Measurements from ENCODE around the gene GP5.

The GP5 gene, protein sequence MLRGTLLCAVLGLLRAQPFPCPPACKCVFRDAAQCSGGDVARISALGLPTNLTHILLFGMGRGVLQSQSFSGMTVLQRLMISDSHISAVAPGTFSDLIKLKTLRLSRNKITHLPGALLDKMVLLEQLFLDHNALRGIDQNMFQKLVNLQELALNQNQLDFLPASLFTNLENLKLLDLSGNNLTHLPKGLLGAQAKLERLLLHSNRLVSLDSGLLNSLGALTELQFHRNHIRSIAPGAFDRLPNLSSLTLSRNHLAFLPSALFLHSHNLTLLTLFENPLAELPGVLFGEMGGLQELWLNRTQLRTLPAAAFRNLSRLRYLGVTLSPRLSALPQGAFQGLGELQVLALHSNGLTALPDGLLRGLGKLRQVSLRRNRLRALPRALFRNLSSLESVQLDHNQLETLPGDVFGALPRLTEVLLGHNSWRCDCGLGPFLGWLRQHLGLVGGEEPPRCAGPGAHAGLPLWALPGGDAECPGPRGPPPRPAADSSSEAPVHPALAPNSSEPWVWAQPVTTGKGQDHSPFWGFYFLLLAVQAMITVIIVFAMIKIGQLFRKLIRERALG

DNA sequence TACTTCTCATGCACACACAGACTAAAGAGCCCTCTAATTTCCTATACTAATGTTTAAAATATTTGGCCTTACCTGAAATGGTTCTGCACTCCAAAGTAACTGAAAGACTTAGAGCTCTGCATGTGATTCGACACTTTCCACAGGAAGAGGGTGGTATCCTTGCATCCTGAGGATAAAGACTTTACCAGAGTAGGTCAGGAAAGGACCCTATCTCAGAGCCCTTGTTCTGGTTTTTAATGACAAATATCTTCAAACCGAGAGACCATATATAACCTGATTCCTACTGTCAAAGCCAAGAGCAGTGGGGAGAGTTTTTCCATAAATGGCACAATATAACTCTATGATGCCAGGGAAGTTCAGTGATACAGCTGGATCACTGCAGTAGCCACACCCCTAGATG lies at the start of gene GP5:
TSS of gene GP5 (minus strand) at position 101 of the 400 bp plus-strand sequence. CDS start 984 bp downstream, outside the sequence.
- H3K4me3 ChIP-seq (ENCODE audit: low read length), result no peak within 1 kb of the TSS
- no peaks in the 10 kb centered on the region for H3K27me3 ChIP-seq (ENCODE audit: insufficient read depth, low read length)
- H3K9me3 ChIP-seq (ENCODE audit: low read length), result peaks cover 6% of the 10 kb centered on the region
- H2AFZ ChIP-seq (ENCODE audit: low read depth, low read length), result no peak within 1 kb of the TSS
- H3K4me1 ChIP-seq (ENCODE audit: insufficient read depth, low read length), result peaks cover 38% of the 10 kb centered on the region
- no peaks in the 10 kb centered on the region for H3K36me3 ChIP-seq (ENCODE audit: insufficient read depth, low read length)

DNA sequence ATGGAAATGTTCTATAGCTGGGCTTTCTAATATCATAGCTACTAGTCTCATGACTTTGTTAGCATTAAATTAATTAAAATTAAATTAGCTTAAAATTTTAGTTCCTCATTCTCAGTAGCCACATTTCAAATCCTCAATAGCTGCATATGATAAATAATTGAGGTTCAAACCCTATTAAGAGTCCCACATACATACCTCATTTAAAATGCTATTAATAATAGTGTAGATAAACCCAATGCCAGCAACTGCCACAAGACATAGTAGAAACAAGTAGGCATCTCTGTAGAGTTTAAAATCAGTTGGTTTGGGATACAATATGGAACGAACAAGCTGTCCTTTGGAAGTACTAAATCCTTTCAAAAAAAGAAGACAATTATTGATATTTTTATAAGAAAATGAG lies 48.6 kb upstream of the GP5 start:
- H3K4me3 ChIP-seq (ENCODE audit: low read length), result no peak overlapping the region
- no peaks in the 10 kb centered on the region for H3K27me3 ChIP-seq (ENCODE audit: insufficient read depth, low read length)
- H3K4me1 ChIP-seq (ENCODE audit: insufficient read depth, low read length), result no peaks in the 10 kb centered on the region
- H3K9me3 ChIP-seq (ENCODE audit: low read length), result no peaks in the 10 kb centered on the region
- H2AFZ ChIP-seq (ENCODE audit: low read depth, low read length), result no peak overlapping the region
- H3K36me3 ChIP-seq (ENCODE audit: insufficient read depth, low read length), result peaks cover 66% of the 10 kb centered on the region

DNA sequence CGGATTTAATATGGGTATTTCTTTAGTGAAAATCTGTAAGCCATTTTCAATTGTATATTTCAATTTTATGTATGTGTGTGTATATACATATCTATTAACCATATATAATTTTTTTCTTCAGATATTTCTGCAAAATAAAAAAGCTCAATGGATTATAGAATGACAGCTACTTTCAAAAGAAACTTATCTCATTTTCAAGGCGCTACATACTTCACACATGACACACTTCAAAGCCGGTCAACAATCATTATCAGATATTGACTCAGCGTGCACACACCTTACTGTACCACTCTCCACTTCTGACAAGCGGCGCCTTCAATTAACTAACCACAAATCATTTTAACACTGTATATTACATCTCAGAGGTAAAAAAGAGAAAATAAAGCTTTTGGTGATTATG lies 48.1 kb upstream of the GP5 start:
- Histone ChIP-seq H3K36me3 (ENCODE audit: insufficient read depth, low read length) (peaks cover 67% of the 10 kb centered on the region), H2AFZ (ENCODE audit: low read depth, low read length) (no peak overlapping the region), H3K27me3 (ENCODE audit: insufficient read depth, low read length) (no peaks in the 10 kb centered on the region), H3K9me3 (ENCODE audit: low read length) (no peaks in the 10 kb centered on the region), H3K4me1 (ENCODE audit: insufficient read depth, low read length) (no peaks in the 10 kb centered on the region), H3K4me3 (ENCODE audit: low read length) (no peak overlapping the region)

DNA sequence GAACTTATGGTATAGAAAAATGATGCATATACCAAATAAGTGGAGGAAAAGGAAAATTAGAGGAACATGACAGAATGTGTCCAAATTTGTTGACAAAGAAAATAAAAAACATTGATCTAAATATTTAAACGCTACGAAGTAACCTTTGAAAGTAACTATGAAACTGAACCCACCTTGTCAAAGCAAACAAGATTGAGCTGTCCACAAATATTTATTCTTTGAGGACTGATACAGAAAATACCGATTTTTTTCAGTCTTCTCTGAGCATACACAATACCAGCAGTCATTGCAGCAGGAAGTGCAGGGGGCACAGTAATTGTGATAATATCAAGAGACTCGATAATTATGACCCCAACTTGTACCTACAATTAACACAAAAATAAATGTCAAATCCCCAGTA lies 47.7 kb upstream of the GP5 start:
- H3K36me3 ChIP-seq (ENCODE audit: insufficient read depth, low read length), result peaks cover 67% of the 10 kb centered on the region
- H3K9me3 ChIP-seq (ENCODE audit: low read length), result no peaks in the 10 kb centered on the region
- no peaks in the 10 kb centered on the region for H3K4me1 ChIP-seq (ENCODE audit: insufficient read depth, low read length)
- H2AFZ ChIP-seq (ENCODE audit: low read depth, low read length), result no peak overlapping the region
- H3K4me3 ChIP-seq (ENCODE audit: low read length), result no peak overlapping the region
- H3K27me3 ChIP-seq (ENCODE audit: insufficient read depth, low read length), result no peaks in the 10 kb centered on the region

DNA sequence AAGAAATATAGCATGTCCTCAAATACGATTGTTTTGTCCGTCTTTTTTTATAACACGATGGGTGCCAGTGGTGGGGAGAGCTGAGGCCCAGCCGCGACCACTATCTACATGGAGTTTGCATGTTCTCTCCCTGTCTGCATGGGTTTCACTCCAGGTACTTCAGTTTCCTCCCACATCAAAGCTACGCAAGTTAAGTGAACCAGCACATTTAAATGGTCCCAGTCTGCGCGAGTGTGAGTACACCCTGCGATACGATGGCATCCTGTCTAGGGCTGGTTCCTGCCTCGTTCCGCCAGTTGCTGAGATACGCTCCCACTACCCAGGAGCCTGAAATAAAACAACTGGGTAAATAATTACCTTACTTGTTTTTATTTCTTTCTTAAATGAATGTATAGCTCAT lies 47.1 kb upstream of the GP5 start:
- Histone ChIP-seq H3K9me3 (ENCODE audit: low read length) (no peaks in the 10 kb centered on the region), H2AFZ (ENCODE audit: low read depth, low read length) (no peak overlapping the region), H3K4me3 (ENCODE audit: low read length) (no peak overlapping the region), H3K27me3 (ENCODE audit: insufficient read depth, low read length) (no peaks in the 10 kb centered on the region), H3K4me1 (ENCODE audit: insufficient read depth, low read length) (no peaks in the 10 kb centered on the region), H3K36me3 (ENCODE audit: insufficient read depth, low read length) (peaks cover 63% of the 10 kb centered on the region)

DNA sequence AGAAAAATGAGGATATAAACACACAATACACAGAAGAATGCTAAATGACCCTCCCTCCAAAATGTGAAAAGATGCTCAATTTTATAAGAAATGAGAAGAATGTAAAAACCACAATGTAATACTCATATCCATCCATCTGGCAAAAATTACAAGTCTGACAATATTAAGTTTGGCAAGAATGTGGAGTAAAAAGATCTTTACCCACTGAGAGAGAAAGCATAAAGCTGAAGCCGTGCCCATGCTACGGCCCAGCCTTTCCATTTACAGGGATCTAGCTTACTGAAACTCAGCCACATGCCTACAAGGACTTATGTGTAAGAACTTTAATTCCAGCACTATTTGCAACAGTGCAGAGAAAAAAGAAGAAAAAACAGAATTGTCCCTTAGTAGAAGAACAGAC lies 44.8 kb upstream of the GP5 start:
- Histone ChIP-seq H3K4me1 (ENCODE audit: insufficient read depth, low read length) (no peaks in the 10 kb centered on the region), H3K36me3 (ENCODE audit: insufficient read depth, low read length) (peaks cover 64% of the 10 kb centered on the region), H3K9me3 (ENCODE audit: low read length) (no peaks in the 10 kb centered on the region), H3K27me3 (ENCODE audit: insufficient read depth, low read length) (no peaks in the 10 kb centered on the region), H2AFZ (ENCODE audit: low read depth, low read length) (no peak overlapping the region), H3K4me3 (ENCODE audit: low read length) (no peak overlapping the region)

DNA sequence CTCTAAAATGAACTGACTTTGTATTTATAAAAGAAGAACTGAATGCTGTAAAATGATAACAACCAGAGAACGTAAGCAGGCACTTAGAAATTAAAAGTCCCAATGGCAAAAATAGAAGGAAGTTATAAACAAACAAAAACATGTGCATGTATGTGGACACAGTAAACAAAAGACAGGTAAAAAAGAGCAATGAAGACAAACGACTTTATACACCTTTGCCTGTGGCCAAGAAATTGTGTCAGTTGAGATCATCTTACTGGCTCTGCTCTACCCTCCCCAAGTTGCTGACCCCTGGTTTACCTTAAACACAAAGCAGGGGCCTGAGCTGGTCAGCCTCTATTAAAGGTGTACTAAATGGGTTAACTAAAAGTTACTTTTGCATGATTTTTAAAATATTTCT lies 41.7 kb upstream of the GP5 start:
- Histone ChIP-seq H3K4me1 (ENCODE audit: insufficient read depth, low read length) (no peaks in the 10 kb centered on the region), H3K36me3 (ENCODE audit: insufficient read depth, low read length) (peaks cover 71% of the 10 kb centered on the region), H2AFZ (ENCODE audit: low read depth, low read length) (no peak overlapping the region), H3K9me3 (ENCODE audit: low read length) (no peaks in the 10 kb centered on the region), H3K27me3 (ENCODE audit: insufficient read depth, low read length) (no peaks in the 10 kb centered on the region), H3K4me3 (ENCODE audit: low read length) (no peak overlapping the region)

DNA sequence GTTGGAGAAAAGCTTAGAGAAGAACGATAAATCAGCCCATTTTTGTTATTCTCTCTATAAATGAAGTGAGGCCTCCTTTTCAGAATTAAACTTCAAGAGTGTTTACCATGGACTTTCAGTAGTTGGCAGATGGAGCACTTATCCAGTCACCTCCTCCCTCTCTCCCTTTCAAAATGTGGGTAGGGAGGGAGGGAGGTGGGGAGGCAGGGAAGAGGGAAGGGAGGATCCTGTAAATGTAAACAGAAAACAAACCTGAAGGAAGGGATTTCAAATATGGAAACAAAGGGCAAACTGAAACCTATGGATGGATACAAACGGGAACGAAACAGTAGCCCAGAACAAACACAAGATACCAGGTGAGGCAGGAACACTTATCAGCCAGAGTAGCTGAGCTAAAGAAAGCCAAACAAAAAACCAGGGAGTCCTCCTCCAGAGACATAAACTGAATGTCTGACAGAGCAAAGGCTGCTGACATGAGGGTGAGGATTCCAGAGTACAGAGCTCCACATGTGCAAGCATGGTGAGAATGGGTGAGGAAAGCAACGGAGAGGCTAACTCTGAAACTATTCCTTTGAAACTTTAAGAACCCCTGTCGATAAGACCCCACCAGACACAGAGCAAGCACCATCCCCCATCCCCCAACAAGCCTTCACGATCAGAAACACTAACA lies 41.0 kb upstream of the GP5 start:
- Histone ChIP-seq H2AFZ (ENCODE audit: low read depth, low read length) (no peak overlapping the region), H3K27me3 (ENCODE audit: insufficient read depth, low read length) (no peaks in the 10 kb centered on the region), H3K4me3 (ENCODE audit: low read length) (no peak overlapping the region), H3K4me1 (ENCODE audit: insufficient read depth, low read length) (no peaks in the 10 kb centered on the region), H3K36me3 (ENCODE audit: insufficient read depth, low read length) (peaks cover 76% of the 10 kb centered on the region), H3K9me3 (ENCODE audit: low read length) (no peaks in the 10 kb centered on the region)

DNA sequence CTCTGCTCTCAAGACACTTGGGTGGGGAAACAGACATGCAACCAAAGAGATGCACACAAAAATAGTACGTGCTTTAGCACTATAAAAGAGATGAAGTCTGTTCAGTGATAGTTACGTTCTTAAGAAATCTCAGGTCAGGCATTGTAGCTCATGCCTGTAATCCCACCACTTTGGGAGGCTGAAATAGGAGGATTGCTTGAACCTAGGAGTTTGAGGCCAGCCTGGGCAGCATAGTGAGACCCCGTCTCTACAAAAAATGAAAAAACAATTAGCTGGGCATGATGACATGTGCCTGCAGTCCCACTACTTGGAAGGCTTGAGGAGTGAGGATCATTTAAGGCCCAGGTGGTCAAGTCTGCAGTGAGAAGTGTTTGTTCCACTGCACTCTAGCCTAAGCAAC lies 35.4 kb upstream of the GP5 start:
- Histone ChIP-seq H3K27me3 (ENCODE audit: insufficient read depth, low read length) (no peaks in the 10 kb centered on the region), H3K4me3 (ENCODE audit: low read length) (no peak overlapping the region), H3K9me3 (ENCODE audit: low read length) (no peaks in the 10 kb centered on the region), H2AFZ (ENCODE audit: low read depth, low read length) (no peak overlapping the region), H3K36me3 (ENCODE audit: insufficient read depth, low read length) (peaks cover 88% of the 10 kb centered on the region), H3K4me1 (ENCODE audit: insufficient read depth, low read length) (no peaks in the 10 kb centered on the region)

DNA sequence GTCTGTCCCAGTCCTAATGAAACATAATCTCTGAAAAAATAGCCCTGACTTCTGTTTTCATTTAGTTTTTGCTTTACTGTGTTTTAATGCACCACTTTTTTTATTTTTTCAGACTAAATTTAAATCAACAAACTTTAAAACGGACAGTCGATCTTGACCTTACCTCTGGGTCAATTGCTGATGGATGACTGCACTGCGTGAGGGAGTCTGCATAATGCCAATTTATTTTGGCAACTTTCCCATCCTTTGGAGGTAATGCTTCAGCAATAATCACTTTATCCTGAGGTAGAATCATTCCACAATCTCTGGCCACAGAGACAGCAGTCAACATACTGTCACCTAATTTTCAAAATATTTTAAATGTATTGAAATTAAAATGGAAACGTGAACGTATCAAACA lies 32.5 kb upstream of the GP5 start:
- Histone ChIP-seq H3K9me3 (ENCODE audit: low read length) (no peaks in the 10 kb centered on the region), H3K4me3 (ENCODE audit: low read length) (no peak overlapping the region), H3K4me1 (ENCODE audit: insufficient read depth, low read length) (no peaks in the 10 kb centered on the region), H3K27me3 (ENCODE audit: insufficient read depth, low read length) (no peaks in the 10 kb centered on the region), H2AFZ (ENCODE audit: low read depth, low read length) (no peak overlapping the region), H3K36me3 (ENCODE audit: insufficient read depth, low read length) (peaks cover 79% of the 10 kb centered on the region)

DNA sequence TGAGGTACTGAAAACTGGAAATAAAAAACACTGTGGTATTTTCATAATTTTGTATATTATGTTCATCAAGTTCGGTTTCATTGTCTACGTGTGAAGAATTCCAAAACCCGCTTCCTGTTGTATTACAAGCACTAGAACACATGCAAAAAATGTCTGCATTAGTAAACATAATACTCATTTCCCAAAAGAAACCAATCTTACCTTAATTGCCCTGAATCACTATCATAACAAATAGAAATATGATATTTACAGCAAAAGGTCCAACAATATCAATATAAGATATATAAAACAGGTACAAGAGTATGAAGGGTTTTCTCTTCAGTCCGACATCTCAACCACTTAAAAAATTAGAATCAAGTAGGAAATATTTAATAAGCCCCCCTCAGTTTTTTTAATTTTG lies 26.3 kb upstream of the GP5 start:
- Histone ChIP-seq H2AFZ (ENCODE audit: low read depth, low read length) (no peak overlapping the region), H3K36me3 (ENCODE audit: insufficient read depth, low read length) (peaks cover 61% of the 10 kb centered on the region), H3K9me3 (ENCODE audit: low read length) (no peaks in the 10 kb centered on the region), H3K4me1 (ENCODE audit: insufficient read depth, low read length) (no peaks in the 10 kb centered on the region), H3K27me3 (ENCODE audit: insufficient read depth, low read length) (no peaks in the 10 kb centered on the region), H3K4me3 (ENCODE audit: low read length) (no peak overlapping the region)

DNA sequence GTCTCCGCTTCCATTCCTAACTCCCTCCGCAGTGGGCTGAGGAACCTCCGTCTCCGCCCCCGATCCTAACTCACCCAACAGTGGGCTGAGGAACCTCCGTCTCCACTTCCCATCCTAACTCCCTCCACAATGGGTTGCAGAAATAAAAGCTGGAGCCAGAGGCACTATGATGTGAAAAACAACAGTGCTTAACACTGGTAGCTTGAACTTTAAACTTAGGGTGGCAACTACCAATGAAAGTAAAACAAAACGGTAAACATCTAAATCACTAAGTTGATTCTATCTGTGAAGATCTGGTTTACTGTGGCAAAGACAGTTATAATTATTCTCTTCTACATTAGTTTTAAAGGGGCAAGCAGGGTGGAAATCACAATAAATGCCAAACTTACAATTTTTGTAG lies 25.9 kb upstream of the GP5 start:
- no peaks in the 10 kb centered on the region for H3K4me1 ChIP-seq (ENCODE audit: insufficient read depth, low read length)
- no peak overlapping the region for H2AFZ ChIP-seq (ENCODE audit: low read depth, low read length)
- H3K36me3 ChIP-seq (ENCODE audit: insufficient read depth, low read length), result peaks cover 60% of the 10 kb centered on the region
- no peaks in the 10 kb centered on the region for H3K9me3 ChIP-seq (ENCODE audit: low read length)
- H3K27me3 ChIP-seq (ENCODE audit: insufficient read depth, low read length), result no peaks in the 10 kb centered on the region
- H3K4me3 ChIP-seq (ENCODE audit: low read length), result no peak overlapping the region

DNA sequence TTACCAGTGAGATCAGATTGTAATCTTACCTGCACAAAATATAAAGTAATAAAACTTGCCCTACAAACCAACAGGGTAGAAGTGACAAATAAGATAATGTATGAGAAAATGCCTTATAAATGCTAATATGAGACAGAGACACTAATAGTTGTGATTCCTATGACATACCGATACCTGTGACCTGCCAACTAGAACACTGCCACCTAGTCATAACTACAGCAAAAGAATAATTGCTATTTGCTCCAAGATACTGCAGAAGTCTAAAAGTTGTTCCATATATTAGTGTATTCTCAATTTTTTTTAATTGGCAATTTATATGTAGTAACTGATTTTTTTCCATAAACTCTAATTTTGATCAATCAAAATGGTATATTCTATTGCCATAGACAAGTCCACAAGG lies 25.3 kb upstream of the GP5 start:
- Histone ChIP-seq H3K36me3 (ENCODE audit: insufficient read depth, low read length) (peaks cover 58% of the 10 kb centered on the region), H2AFZ (ENCODE audit: low read depth, low read length) (no peak overlapping the region), H3K4me1 (ENCODE audit: insufficient read depth, low read length) (no peaks in the 10 kb centered on the region), H3K27me3 (ENCODE audit: insufficient read depth, low read length) (no peaks in the 10 kb centered on the region), H3K9me3 (ENCODE audit: low read length) (no peaks in the 10 kb centered on the region), H3K4me3 (ENCODE audit: low read length) (no peak overlapping the region)
